Measurements from ENCODE around the gene PSMA3. TPM values are rescaled to one million over a fixed set of nuclear protein-coding genes. Genes with fewer than 3 reads are reported as not detected.
A peak's percentile ranks its signal among the peaks of the same experiment; 100 is the strongest.

PSMA3 gene
- total and polyA plus RNA-seq, 9 of the 15 experiments (the other 6 are each of a cell fraction or from before 2014, with no cell fraction given), result 129 to 786 (median 319) TPM

DNA sequence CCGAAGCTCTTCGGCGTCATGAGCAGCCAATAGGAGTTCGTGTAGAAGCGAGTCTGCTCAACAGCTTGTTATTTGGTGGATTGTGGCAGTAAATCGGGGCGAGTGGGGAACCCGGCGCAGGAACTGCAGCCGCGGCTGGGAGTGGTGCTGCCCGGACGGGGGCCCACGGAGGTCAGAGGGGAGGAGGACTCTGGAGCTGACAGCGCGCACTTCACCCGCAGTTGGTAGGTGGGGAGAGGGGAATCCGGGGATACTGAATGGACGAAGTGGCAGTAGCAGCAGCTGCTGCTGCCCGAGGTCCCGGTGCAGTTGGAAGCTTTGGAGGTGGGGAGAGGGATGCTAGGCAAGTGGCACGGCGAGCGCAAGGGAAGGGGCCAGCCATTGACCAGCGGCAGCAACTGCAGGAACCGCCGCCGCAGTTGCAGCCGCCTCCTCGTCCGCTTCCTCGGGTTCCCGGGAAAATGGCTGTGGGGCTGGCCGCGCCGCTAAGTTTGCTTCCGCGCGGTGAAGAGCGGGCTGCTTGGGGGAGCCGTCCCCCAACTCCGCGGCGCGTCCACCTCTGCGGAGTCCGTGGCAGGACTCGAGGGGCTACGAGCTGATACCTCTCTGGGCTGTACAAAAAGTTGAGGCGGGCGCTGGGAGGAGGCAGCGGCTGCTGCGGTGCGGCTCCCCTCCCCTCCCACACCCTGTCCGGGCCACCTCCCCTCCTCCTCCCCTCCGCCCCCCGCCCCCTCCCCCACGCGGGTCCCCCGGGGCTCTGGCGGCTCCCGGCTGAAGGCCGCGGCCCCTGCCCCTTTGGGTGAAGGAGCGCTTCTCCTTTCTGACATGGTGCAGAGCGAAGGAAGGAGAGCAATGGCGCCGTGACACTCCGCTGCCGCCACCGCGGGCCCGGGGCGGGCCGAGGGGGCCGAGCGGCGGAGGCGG lies 54.1 kb downstream of the PSMA3 start, which contains the start of gene ARID4A (continued):
- TF ChIP-seq, protein P1, sequence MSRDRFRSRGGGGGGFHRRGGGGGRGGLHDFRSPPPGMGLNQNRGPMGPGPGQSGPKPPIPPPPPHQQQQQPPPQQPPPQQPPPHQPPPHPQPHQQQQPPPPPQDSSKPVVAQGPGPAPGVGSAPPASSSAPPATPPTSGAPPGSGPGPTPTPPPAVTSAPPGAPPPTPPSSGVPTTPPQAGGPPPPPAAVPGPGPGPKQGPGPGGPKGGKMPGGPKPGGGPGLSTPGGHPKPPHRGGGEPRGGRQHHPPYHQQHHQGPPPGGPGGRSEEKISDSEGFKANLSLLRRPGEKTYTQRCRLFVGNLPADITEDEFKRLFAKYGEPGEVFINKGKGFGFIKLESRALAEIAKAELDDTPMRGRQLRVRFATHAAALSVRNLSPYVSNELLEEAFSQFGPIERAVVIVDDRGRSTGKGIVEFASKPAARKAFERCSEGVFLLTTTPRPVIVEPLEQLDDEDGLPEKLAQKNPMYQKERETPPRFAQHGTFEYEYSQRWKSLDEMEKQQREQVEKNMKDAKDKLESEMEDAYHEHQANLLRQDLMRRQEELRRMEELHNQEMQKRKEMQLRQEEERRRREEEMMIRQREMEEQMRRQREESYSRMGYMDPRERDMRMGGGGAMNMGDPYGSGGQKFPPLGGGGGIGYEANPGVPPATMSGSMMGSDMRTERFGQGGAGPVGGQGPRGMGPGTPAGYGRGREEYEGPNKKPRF (IDR thresholded peaks at IDR 0.05; ENCODE audit: low read depth, low read length), result no peak
- TF ChIP-seq ZNF785 (CRISPR knock-in tag; IDR thresholded peaks at IDR 0.05) (no peak), ZNF197 (CRISPR knock-in tag; IDR thresholded peaks at IDR 0.05; ENCODE audit: low read depth) (0 out of 2 replicates have a peak, but pooled peaks have one; percentile 3), CHCHD3 (CRISPR knock-in tag; IDR thresholded peaks at IDR 0.05) (no peak), ZNF232 (CRISPR knock-in tag; IDR thresholded peaks at IDR 0.05) (0 out of 2 replicates have a peak, but pooled peaks have one; percentile 21), CHD1 (IDR thresholded peaks at IDR 0.05; ENCODE audit: low read length) (peak; percentile 67), PPARD (CRISPR knock-in tag; IDR thresholded peaks at IDR 0.05) (no peak), ELF2 (CRISPR knock-in tag; IDR thresholded peaks at IDR 0.05) (0 out of 2 replicates have a peak, but pooled peaks have one; percentile 24), YY1 (IDR thresholded peaks at IDR 0.05; ENCODE audit: borderline replicate concordance in 1 of 3, control insufficient read depth in 1 of 3, extremely low read depth in 1 of 3, insufficient read depth in 3 of 3, insufficient read length in 1 of 3, insufficient replicate concordance in 2 of 3, low read depth in 1 of 3, low read length in 2 of 3) (peak in 1 of 3 experiments; percentile 78), TAF1 (IDR thresholded peaks at IDR 0.05; ENCODE audit: control insufficient read depth, extremely low read depth, insufficient read depth, low read length, severe bottlenecking) (peak; percentile 27), FOSL1 (tag; conservative IDR thresholded peaks at IDR 0.05) (0 out of 2 replicates have a peak, but pooled peaks have one; percentile 4), HMGN3 (IDR thresholded peaks at IDR 0.05; ENCODE audit: borderline replicate concordance, extremely low read depth, insufficient read length, low read depth, low read length) (peak; percentile 62), ATF7 (IDR thresholded peaks at IDR 0.05) (peak; percentile 92), CC2D1A (IDR thresholded peaks at IDR 0.05) (0 out of 2 replicates have a peak, but pooled peaks have one; percentile 6), TBP (optimal IDR thresholded peaks at IDR 0.05; ENCODE audit: low read depth, low read length) (peak; percentile 24), L3MBTL2 (IDR thresholded peaks at IDR 0.05) (peak; percentile 62; the same call in 1 of the 2 replicates), PHF20 (IDR thresholded peaks at IDR 0.05; ENCODE audit: partially characterized antibody) (no peak), FOXM1 (IDR thresholded peaks at IDR 0.05; ENCODE audit: low read depth) (peak; percentile 6; the same call in 1 of the 2 replicates), FOXM1 (CRISPR knock-in tag; IDR thresholded peaks at IDR 0.05; ENCODE audit: low read depth) (no peak)
- TF ChIP-seq, protein P2, sequence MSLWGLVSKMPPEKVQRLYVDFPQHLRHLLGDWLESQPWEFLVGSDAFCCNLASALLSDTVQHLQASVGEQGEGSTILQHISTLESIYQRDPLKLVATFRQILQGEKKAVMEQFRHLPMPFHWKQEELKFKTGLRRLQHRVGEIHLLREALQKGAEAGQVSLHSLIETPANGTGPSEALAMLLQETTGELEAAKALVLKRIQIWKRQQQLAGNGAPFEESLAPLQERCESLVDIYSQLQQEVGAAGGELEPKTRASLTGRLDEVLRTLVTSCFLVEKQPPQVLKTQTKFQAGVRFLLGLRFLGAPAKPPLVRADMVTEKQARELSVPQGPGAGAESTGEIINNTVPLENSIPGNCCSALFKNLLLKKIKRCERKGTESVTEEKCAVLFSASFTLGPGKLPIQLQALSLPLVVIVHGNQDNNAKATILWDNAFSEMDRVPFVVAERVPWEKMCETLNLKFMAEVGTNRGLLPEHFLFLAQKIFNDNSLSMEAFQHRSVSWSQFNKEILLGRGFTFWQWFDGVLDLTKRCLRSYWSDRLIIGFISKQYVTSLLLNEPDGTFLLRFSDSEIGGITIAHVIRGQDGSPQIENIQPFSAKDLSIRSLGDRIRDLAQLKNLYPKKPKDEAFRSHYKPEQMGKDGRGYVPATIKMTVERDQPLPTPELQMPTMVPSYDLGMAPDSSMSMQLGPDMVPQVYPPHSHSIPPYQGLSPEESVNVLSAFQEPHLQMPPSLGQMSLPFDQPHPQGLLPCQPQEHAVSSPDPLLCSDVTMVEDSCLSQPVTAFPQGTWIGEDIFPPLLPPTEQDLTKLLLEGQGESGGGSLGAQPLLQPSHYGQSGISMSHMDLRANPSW (CRISPR knock-in tag; IDR thresholded peaks at IDR 0.05), result no peak

All from K562 (cell line).